Measurements from ENCODE around the gene DOK5.

DOK5 gene

GRCh38 chr20:54560357-54560756 is 85.0 kb downstream of the DOK5 start:
- H3K36me3 ChIP-seq (ENCODE audit: control insufficient read depth, insufficient read depth, low read length), result no peaks in the 10 kb centered on the region
- no peaks in the 10 kb centered on the region for H3K27me3 ChIP-seq (replicated peaks; ENCODE audit: control insufficient read depth, insufficient read depth, low read length)
- no peak for TF ChIP-seq CTCF (IDR thresholded peaks at IDR 0.05; ENCODE audit: insufficient read depth, low read length, poor library complexity, severe bottlenecking)
- H3K4me3 ChIP-seq (replicated peaks; ENCODE audit: low read depth, low read length), result no peak overlapping the region
- no peak for DNase-seq (ENCODE audit: extremely low read depth, insufficient read length)

GRCh38 chr20:54565255-54565654 is 89.9 kb downstream of the DOK5 start:
- Histone ChIP-seq H3K36me3 (ENCODE audit: control insufficient read depth, insufficient read depth, low read length) (no peaks in the 10 kb centered on the region), H3K4me3 (replicated peaks; ENCODE audit: low read depth, low read length) (no peak overlapping the region), H3K27me3 (replicated peaks; ENCODE audit: control insufficient read depth, insufficient read depth, low read length) (no peaks in the 10 kb centered on the region)
- DNase-seq (ENCODE audit: extremely low read depth, insufficient read length), result no peak
- TF ChIP-seq CTCF (IDR thresholded peaks at IDR 0.05; ENCODE audit: insufficient read depth, low read length, poor library complexity, severe bottlenecking), result no peak

- Histone ChIP-seq H3K4me3 (replicated peaks; ENCODE audit: low read depth, low read length) (no peak overlapping the region), H3K27me3 (replicated peaks; ENCODE audit: control insufficient read depth, insufficient read depth, low read length) (no peaks in the 10 kb centered on the region), H3K36me3 (ENCODE audit: control insufficient read depth, insufficient read depth, low read length) (no peaks in the 10 kb centered on the region)
- no peak for TF ChIP-seq CTCF (IDR thresholded peaks at IDR 0.05; ENCODE audit: insufficient read depth, low read length, poor library complexity, severe bottlenecking)
- no peak for DNase-seq (ENCODE audit: extremely low read depth, insufficient read length)
Observed at GRCh38 chr20:54566031-54566688, 90.8 kb downstream of the DOK5 start.

GRCh38 chr20:54570561-54570960 is 95.2 kb downstream of the DOK5 start:
- DNase-seq (ENCODE audit: extremely low read depth, insufficient read length), result no peak
- Histone ChIP-seq H3K27me3 (replicated peaks; ENCODE audit: control insufficient read depth, insufficient read depth, low read length) (no peaks in the 10 kb centered on the region), H3K36me3 (ENCODE audit: control insufficient read depth, insufficient read depth, low read length) (no peaks in the 10 kb centered on the region), H3K4me3 (replicated peaks; ENCODE audit: low read depth, low read length) (no peak overlapping the region)
- no peak for TF ChIP-seq CTCF (IDR thresholded peaks at IDR 0.05; ENCODE audit: insufficient read depth, low read length, poor library complexity, severe bottlenecking)

- no peaks in the 10 kb centered on the region for H3K27me3 ChIP-seq (replicated peaks; ENCODE audit: control insufficient read depth, insufficient read depth, low read length)
- DNase-seq (ENCODE audit: extremely low read depth, insufficient read length), result no peak
- TF ChIP-seq CTCF (IDR thresholded peaks at IDR 0.05; ENCODE audit: insufficient read depth, low read length, poor library complexity, severe bottlenecking), result no peak
Observed at GRCh38 chr20:54572665-54573435, 97.5 kb downstream of the DOK5 start.

More at GRCh38 chr20:54572665-54573435, 97.5 kb downstream of the DOK5 start:
- H3K4me3 ChIP-seq (replicated peaks; ENCODE audit: low read depth, low read length), result no peak overlapping the region
- no peaks in the 10 kb centered on the region for H3K36me3 ChIP-seq (ENCODE audit: control insufficient read depth, insufficient read depth, low read length)
